HG02759 (cell line): Measurements from ENCODE around the gene UBN1.
A peak's percentile ranks its signal among the peaks of the same experiment; 100 is the strongest.

Experiments used
- ATAC-seq: cut with Tn5 transposase; IDR thresholded peaks from one replicate; pipeline ENCODE4 v1.9.1; 2021; ENCODE audit warnings: mild to moderate bottlenecking, moderate library complexity; ENCODE audit not compliant: unreplicated experiment

The UBN1 gene

DNA sequence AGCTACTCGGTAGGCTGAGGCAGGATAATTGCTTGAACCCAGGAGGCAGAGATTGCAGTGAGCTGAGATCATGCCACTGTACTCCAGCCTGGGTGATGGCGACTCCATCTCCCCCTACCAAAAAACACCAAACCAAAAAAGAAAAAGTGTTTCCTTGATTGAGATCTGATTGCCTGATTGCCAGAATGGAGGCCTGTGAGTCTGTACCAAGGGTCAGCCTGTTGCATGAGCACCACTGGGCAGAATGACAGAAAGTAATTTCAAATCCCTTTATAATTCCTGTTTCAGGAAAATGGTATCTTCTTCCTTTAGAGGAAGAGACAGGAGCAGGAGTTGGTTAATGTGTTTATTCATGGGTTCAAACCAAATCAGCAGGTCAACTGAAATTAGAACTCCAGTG is 8.5 kb downstream of the UBN1 start:
- no peak for ATAC-seq

- no peak for ATAC-seq
These were observed 12.1 kb downstream of the UBN1 start for GRCh38 chr16:4859190-4859899.

- no peak for ATAC-seq
These were observed 12.6 kb downstream of the UBN1 start for GRCh38 chr16:4859900-4860255.

- ATAC-seq, result no peak
These were observed 13.6 kb downstream of the UBN1 start for GRCh38 chr16:4860727-4861342.

GRCh38 chr16:4862639-4863038 is 15.4 kb downstream of the UBN1 start:
- no peak for ATAC-seq

DNA sequence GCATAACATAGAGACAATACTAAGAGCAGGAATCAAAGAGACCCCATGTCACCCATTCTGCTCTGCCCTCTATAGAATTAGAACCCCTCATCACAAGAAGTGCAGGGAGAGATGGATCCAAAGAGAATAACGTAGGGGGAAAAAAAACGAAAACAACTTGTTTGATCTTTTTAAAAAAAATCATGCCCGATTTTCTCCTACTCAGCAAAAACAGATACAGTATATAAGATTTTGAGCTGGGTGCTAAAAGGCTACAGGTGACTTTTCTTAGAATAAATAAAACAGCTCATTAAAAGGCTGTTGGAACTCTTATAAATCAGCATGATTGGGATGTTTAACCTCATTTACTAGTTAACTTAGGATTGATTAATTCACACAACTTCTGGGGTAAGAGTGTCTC is 17.4 kb downstream of the UBN1 start:
- ATAC-seq, result no peak

- no peak for ATAC-seq
These were observed 18.1 kb downstream of the UBN1 start for GRCh38 chr16:4865231-4865860.

DNA sequence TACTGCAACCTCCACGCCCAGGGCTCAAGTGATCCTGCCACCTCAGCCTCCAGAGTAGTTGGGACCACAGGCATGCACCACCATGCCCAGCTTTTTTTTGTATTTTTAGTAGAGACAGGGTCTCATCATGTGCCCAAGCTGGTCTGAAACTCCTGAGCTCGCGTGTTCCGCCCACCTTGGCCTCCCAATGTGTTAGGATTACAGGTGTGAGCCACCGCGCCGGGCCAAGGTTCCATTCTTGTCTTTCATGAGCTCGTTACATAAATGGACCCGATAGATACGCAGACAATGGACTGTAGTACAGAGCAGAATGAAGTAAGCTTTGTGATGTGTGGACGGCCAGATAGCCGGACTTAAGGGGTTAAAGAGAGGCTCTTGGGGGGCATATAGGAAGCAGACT is 19.3 kb downstream of the UBN1 start:
- ATAC-seq, result no peak

- peak; percentile 45 for ATAC-seq
These were observed 20.7 kb downstream of the UBN1 start for GRCh38 chr16:4868026-4868425.

DNA sequence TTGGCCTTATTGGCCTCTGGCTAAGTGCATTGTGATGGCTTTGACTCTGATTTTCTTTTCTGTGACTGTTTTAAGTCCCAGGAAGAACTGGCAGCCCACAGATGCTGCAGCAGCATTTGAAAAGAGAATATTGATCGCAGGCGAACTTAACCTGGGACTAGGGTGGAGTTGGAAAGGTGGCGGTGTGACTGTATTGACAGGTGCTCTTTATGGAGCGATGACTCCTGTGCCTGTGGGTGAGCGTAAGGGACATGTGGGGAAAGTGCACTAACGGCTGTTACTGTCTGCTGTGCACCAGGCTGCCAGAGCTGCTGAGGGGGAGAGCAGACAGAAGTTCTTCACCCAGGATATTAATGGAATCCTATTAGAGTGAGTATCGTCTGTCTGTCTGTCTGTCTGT is 21.3 kb downstream of the UBN1 start:
- ATAC-seq, result no peak

GRCh38 chr16:4869147-4869805 is 22.0 kb downstream of the UBN1 start:
- no peak for ATAC-seq

- no peak for ATAC-seq
These were observed 22.9 kb downstream of the UBN1 start for GRCh38 chr16:4870138-4870671.

DNA sequence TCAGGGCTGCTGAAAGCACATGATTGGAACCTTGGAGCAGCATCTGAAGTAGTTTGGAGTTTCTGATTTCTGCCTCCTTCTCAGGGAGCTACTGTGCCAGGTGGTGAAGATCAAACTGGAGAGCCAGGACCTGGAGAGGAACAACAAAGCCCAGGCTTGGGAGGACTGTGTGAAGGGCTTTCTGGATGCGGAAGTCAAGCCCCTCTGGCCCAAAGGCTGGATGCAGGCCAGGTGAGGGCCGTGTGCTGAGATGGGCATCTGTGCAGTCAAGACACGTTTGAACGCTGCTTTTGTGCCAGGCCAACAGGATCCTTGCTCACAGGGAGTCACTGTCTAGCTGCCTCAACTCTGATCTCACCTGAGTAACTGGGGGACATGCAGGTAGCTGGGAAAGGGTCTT is 23.8 kb downstream of the UBN1 start:
- no peak for ATAC-seq

GRCh38 chr16:4873091-4873490 is 25.8 kb downstream of the UBN1 start:
- ATAC-seq, result no peak

DNA sequence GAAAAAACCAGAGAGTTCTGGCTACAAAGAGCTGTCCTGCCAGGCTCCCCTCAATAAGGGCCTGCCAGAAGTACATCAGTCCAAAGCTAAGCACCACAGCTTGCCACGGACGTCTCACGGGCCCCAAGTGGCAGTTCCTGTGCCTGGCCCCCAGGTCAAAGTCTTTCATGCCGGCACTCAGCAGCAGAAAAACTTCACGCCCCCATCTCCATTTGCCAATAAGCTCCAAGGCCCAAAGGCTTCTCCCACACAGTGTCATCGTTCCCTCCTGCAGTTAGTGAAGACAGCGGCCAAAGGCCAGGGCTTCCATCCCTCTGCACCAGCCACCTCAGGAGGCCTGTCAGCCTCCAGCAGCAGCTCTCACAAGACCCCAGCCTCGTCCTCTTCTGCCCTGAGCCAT is 27.4 kb downstream of the UBN1 start:
- no peak for ATAC-seq

DNA sequence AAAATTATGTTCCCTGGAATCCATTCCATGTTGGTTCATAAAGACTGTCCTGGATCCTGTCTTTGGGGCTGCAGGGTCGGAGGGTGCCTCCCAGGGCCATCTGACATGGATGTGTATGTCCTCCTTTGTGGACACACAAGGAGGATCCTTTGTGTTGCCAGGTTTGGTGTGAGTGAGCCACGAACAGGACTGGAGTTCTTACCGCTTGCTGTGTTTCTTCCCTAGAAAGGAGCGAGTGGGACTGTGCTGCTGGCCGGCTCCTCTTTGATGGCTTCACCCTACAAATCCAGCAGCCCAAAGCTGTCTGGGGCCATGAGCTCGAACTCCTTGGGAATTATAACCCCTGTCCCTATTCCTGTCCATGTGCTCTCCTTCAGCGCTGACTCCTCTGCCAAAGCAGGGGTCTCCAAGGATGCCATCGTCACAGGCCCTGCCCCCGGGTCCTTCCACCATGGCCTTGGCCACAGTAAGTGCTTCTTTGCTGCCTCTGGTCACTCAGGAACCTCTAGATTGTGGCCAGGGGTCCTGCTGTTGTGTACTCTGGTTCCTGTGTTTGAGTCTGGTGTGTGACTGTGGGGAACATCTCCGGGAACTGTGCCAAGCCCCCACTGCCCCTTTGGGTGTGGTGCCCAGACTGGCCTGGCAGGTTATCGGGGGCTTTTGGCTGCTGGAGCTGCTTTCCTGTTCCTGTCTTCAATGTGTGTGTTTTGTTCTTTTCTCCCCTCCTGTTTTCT is 29.5 kb downstream of the UBN1 start:
- ATAC-seq, result no peak

DNA sequence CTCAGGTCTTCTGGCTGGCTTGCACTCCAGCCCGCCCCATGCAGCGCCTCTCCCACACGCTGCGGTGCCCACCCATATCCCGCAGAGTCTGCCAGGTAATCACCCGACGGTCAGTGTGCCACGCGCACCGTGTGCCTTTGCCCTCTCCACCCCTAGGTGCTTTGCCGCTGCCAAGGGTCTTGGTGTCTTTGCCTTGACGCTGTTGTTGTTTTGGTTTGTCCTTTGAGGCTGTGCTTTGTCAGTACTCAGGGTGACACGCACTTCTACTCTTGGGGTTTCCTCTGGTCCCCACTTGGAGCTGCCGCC is 30.1 kb downstream of the UBN1 start:
- ATAC-seq, result no peak

DNA sequence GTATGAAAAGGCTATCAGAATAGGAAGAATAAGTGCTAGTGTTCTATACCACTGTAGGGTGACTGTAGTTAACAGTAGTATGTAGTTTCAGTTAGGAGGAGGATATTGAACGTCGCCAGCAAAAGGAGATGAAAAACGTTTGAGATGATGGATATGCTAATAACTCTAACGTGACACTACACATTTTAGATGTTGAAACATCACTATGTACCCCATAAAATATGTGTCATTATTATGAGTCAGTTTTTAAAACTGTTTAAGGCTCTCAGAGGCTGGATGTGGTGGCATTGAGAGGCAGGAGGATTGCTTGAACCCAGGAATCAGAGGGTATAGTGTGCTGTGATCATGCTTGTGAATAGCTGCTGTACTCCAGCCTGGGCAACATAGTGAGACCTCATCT is 31.8 kb downstream of the UBN1 start:
- no peak for ATAC-seq

DNA sequence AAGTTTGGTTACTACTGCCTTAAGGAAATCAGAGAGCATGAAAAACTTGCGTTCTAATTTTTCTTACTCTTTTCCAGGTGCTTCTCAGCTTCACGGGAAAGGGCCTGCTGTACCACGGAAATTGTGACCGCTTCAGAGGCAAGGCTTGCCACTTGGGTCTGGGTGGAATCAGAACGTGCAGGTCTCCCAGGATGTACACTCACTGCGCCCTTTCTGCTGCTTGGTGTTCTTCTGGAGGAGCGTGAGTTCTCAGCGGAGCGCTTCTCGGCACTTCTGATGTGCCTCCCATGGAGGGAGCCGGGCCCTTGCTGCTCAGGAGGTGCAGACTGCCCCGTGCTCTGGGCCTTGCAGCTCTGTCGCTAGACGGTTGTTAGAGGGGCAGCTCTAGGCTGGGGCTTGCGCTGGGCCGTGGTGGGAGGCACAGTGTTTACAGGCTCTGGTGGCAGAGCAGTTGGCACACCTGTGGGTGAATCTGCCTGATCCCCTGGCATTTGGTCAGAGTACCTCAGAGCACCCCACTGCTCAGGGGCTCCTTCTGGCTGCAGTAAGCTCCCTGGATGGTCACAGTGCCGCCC is 32.8 kb downstream of the UBN1 start:
- no peak for ATAC-seq

- ATAC-seq, result no peak
These were observed 34.8 kb downstream of the UBN1 start for GRCh38 chr16:4882000-4882632.
